Hematopoietic multipotent progenitor cell treated with erythropoietin and hydrocortisone succinate and interleukin-3 and kit ligand, for 4 days (in vitro differentiated cells): ENCODE results near the gene STK32B.

Experiments
- DNase-seq: peaks from one replicate; pipeline ENCODE4 v3.0.0-alpha.2; 2015

Gene STK32B

GRCh38 chr4:5488413-5488812 lies 437.1 kb downstream of the STK32B start:
- DNase-seq: no peak

- no peak for DNase-seq
Observed at GRCh38 chr4:5489260-5489659, 438.0 kb downstream of the STK32B start.

- DNase-seq: no peak
Observed at GRCh38 chr4:5497489-5497888, 446.2 kb downstream of the STK32B start.

- DNase-seq: no peak
Observed at GRCh38 chr4:5500165-5500564, 448.9 kb downstream of the STK32B start.

- no peak for DNase-seq
Observed at GRCh38 chr4:5503336-5503936, 452.2 kb downstream of the STK32B start.

GRCh38 chr4:5504486-5504885 lies 453.2 kb downstream of the STK32B start:
- no peak for DNase-seq

- DNase-seq: no peak
Observed at GRCh38 chr4:5510504-5510903, 459.2 kb downstream of the STK32B start.

- no peak for DNase-seq
Observed at GRCh38 chr4:5511791-5512190, 460.5 kb downstream of the STK32B start.

- no peak for DNase-seq
Observed at GRCh38 chr4:5515646-5516045, 464.4 kb downstream of the STK32B start.

- no peak for DNase-seq
Observed at GRCh38 chr4:5517372-5517771, 466.1 kb downstream of the STK32B start.

GRCh38 chr4:5524446-5525299 lies 473.4 kb downstream of the STK32B start:
- no peak for DNase-seq

GRCh38 chr4:5526080-5526846 lies 475.0 kb downstream of the STK32B start:
- no peak for DNase-seq

- DNase-seq: no peak
Observed at GRCh38 chr4:5527211-5527610, 475.9 kb downstream of the STK32B start.

GRCh38 chr4:5528031-5528436 lies 476.8 kb downstream of the STK32B start:
- no peak for DNase-seq

- DNase-seq: no peak
Observed at GRCh38 chr4:5532100-5532499, 480.8 kb downstream of the STK32B start.

GRCh38 chr4:5539584-5539983 lies 488.3 kb downstream of the STK32B start:
- no peak for DNase-seq

- DNase-seq: no peak
Observed at GRCh38 chr4:5541169-5541568, 489.9 kb downstream of the STK32B start.

- DNase-seq: no peak
Observed at GRCh38 chr4:5543681-5544080, 492.4 kb downstream of the STK32B start.

- no peak for DNase-seq
Observed at GRCh38 chr4:5544762-5545161, 493.5 kb downstream of the STK32B start.

GRCh38 chr4:5545271-5545670 lies 494.0 kb downstream of the STK32B start:
- DNase-seq: no peak

- no peak for DNase-seq
Observed at GRCh38 chr4:5547651-5548249, 496.5 kb downstream of the STK32B start.
